ENCODE measurements around the gene TCF7. TPM values are rescaled to one million over a fixed set of nuclear protein-coding genes. Genes with fewer than 3 reads are reported as not detected.
A peak's percentile ranks its signal among the peaks of the same experiment; 100 is the strongest.

Gene TCF7
- total RNA-seq, 1 experiment from 2014 or later: 16.8 TPM

DNA sequence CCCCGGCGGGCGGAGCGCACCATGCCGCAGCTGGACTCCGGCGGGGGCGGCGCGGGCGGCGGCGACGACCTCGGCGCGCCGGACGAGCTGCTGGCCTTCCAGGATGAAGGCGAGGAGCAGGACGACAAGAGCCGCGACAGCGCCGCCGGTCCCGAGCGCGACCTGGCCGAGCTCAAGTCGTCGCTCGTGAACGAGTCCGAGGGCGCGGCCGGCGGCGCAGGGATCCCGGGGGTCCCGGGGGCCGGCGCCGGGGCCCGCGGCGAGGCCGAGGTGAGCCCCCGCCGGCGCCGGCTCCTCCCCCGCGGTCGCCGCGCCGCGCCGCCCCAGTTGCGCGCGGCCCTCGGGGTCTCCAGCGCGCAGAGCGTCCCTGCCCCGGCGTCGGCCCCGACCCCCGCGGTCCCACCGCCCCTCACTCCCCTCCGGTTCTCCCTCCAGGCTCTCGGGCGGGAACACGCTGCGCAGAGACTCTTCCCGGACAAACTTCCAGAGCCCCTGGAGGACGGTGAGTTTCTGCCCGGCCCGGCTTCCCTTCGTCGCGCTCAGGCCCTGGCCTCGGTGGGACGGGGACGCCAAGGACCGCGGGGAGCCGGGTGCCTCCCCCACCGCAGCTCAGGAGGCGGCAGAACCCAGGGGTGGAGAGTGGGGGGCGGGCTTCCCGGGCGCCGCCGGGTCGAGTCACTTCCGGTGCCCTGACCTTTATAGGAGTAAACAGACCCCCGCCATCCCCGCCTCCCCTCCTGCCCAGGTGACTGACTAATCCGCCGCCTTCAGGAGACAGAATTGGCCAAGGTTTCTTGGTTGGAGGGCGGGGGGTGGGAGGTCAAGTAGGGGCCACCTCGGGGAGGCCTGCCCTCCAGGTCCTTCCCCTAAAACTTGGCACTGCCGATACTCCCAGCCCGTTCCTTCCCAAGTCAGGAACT is 665 bp downstream of the TCF7 start:
- TF ChIP-seq CTCF (IDR thresholded peaks at IDR 0.05; ENCODE audit: unreplicated experiment): no peak
- H3K27me3 Mint-ChIP-seq (ENCODE audit: unreplicated experiment): peaks cover 20% of the 10 kb centered on the region
- H3K4me3 Mint-ChIP-seq (ENCODE audit: low read depth, unreplicated experiment): peak overlapping the region; percentile 75
- DNase-seq: peak; percentile 51
- BruUV-seq (replicated peaks): no TSS peak
- intact Hi-C loops (cut with micrococcal nuclease; ENCODE audit: unreplicated experiment): no loop called here
- H3K4me1 Mint-ChIP-seq (ENCODE audit: low read depth, unreplicated experiment): peaks cover 17% of the 10 kb centered on the region
- peak overlapping the region; percentile 22 for H3K27ac Mint-ChIP-seq (ENCODE audit: unreplicated experiment)
- peaks cover 25% of the 10 kb centered on the region for H3K36me3 Mint-ChIP-seq (ENCODE audit: insufficient read depth, unreplicated experiment)
- CTCF ChIA-PET: interaction anchor here (0.6 to 2.5 kb wide), 6 partner anchors 10 to 1760 kb away, joined by 3 to 9 read pairs (median 4); no protein-coding TSS in a partner anchor
- no peaks in the 10 kb centered on the region for H3K9me3 Mint-ChIP-seq (ENCODE audit: low read depth, unreplicated experiment)

DNA sequence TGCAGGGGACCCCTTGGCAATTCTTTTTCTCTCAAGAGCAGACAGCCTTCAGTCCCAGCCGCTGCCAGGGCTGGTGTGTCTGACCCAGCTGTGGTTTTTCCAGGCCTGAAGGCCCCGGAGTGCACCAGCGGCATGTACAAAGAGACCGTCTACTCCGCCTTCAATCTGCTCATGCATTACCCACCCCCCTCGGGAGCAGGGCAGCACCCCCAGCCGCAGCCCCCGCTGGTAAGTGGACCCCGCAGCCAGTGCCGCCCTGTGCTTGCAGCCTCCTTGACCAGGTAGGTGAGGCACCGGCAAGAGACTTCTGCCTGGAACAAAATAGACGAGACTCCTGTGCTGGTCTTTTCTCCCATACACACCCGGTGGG is 1.3 kb downstream of the TCF7 start:
- Mint-ChIP-seq H3K4me1 (ENCODE audit: low read depth, unreplicated experiment) (peaks cover 17% of the 10 kb centered on the region), H3K4me3 (ENCODE audit: low read depth, unreplicated experiment) (peak overlapping the region; percentile 75), H3K27me3 (ENCODE audit: unreplicated experiment) (peaks cover 20% of the 10 kb centered on the region), H3K9me3 (ENCODE audit: low read depth, unreplicated experiment) (no peaks in the 10 kb centered on the region), H3K36me3 (ENCODE audit: insufficient read depth, unreplicated experiment) (peaks cover 31% of the 10 kb centered on the region), H3K27ac (ENCODE audit: unreplicated experiment) (peak overlapping the region; percentile 22)
- TF ChIP-seq CTCF (IDR thresholded peaks at IDR 0.05; ENCODE audit: unreplicated experiment): no peak
- CTCF ChIA-PET: interaction anchor here (1.1 to 2.5 kb wide), 2 partner anchors 76 kb away, joined by 4 to 9 read pairs; no protein-coding TSS in a partner anchor
- no peak for DNase-seq
- intact Hi-C loops (cut with micrococcal nuclease; ENCODE audit: unreplicated experiment): no loop called here
- no TSS peak for BruUV-seq (replicated peaks)

DNA sequence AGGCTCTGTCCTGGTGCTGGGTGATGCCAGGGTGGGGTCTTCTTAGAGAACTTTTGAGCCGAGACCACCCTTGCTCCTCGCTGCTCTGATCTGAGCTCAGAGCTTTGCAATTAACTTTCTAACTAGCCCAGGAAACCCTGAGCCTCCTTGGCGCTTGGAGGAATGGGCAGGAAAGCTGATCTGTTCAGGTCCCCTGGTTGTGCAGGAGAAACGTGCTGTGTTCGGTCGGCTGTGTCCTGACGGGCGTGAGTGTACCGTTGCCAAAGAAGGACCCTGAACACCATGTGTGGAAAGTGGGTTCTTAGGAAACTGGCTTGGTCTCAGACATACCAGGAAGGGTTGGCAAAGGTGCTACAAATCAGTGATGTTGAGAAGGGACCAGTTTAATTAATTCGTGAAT is 1.8 kb downstream of the TCF7 start:
- CTCF ChIA-PET: interaction anchor here (1.1 kb wide), 1 partner anchor 77 kb away, joined by 4 read pairs; no protein-coding TSS in a partner anchor

More for the DNA sequence above, 1.8 kb downstream of the TCF7 start:
- H3K4me3 Mint-ChIP-seq (ENCODE audit: low read depth, unreplicated experiment): peak overlapping the region; percentile 75
- H3K27me3 Mint-ChIP-seq (ENCODE audit: unreplicated experiment): peaks cover 16% of the 10 kb centered on the region
- H3K9me3 Mint-ChIP-seq (ENCODE audit: low read depth, unreplicated experiment): no peaks in the 10 kb centered on the region
- H3K4me1 Mint-ChIP-seq (ENCODE audit: low read depth, unreplicated experiment): peaks cover 17% of the 10 kb centered on the region
- H3K36me3 Mint-ChIP-seq (ENCODE audit: insufficient read depth, unreplicated experiment): peaks cover 34% of the 10 kb centered on the region
- no peak for DNase-seq
- no peak overlapping the region for H3K27ac Mint-ChIP-seq (ENCODE audit: unreplicated experiment)
- intact Hi-C loops (cut with micrococcal nuclease; ENCODE audit: unreplicated experiment): no loop called here
- TF ChIP-seq CTCF (IDR thresholded peaks at IDR 0.05; ENCODE audit: unreplicated experiment): no peak
- BruUV-seq (replicated peaks): no TSS peak
